Measurements from ENCODE around the gene PHC2. TPM values are rescaled to one million over a fixed set of nuclear protein-coding genes. Genes with fewer than 3 reads are reported as not detected.
A peak's percentile ranks its signal among the peaks of the same experiment; 100 is the strongest.

The PHC2 gene
- total RNA-seq, 1 donor from 2014 or later: 36.1 TPM

GRCh38 chr1:33424205-33424604 lies 6.7 kb downstream of the PHC2 start:
- no peak for DNase-seq

GRCh38 chr1:33420870-33421775 lies 9.8 kb downstream of the PHC2 start:
- DNase-seq: no peak

DNA sequence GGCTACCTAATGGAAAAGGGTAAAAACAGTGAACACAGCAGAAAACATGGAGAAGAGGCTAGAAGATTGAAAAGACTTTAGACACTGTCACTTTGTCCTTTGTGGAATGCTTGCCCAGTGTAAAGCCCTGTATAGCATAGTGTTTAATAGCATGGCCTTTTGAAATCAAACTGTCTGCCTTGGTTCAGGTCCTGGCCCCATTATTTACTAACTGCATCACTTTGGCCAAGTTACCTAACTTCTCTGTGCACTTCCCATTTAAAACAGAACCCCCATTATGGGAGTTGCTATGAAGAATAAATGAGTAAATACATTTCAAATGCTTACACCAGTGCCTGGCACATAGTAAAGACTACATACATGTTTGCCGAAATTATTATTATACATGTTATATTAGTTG lies 12.1 kb downstream of the PHC2 start:
- DNase-seq: no peak

GRCh38 chr1:33414879-33415278 lies 16.0 kb downstream of the PHC2 start:
- no peak for DNase-seq

- peak; percentile 84 for DNase-seq
Measured at GRCh38 chr1:33410091-33410701, 20.7 kb downstream of the PHC2 start.

DNA sequence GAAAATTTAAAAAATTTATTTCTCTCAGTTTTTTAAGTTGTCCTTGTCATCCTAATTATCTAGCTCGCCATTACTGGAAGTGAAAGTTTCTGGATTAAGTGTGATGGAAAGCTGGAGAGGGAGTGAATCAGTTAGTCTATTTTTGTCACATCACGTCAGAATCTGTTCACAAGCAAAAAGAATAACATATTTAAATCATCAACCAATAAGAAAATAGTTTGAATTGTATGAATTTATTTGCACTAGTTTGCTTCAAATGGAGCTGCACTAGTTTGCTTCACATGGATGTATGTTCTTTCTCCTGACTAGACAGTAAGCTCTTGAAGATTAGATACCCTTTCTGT lies 22.8 kb downstream of the PHC2 start:
- peak; percentile 53 for DNase-seq

- no peak for DNase-seq
Measured at GRCh38 chr1:33407352-33408092, 23.4 kb downstream of the PHC2 start.

GRCh38 chr1:33402206-33402605 lies 28.7 kb downstream of the PHC2 start:
- DNase-seq: no peak

DNA sequence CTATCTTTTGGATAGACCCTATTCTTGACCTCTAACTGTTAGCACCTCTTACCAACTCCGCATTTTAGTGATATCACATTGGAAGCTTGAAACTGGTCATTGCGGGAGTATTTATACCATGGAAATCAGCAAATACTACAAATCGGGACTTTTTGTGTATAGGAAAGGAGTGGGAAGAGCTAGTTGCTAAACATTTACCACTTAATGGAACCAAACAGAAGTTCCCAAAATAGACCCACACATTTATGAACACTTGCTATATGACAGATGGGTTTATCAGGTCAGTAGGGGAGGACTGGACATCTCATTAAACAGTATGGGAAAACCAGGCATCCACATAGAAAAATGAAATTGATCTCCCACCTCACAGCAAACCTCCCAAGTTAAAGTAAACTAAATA lies 29.4 kb downstream of the PHC2 start:
- no peak for DNase-seq

DNA sequence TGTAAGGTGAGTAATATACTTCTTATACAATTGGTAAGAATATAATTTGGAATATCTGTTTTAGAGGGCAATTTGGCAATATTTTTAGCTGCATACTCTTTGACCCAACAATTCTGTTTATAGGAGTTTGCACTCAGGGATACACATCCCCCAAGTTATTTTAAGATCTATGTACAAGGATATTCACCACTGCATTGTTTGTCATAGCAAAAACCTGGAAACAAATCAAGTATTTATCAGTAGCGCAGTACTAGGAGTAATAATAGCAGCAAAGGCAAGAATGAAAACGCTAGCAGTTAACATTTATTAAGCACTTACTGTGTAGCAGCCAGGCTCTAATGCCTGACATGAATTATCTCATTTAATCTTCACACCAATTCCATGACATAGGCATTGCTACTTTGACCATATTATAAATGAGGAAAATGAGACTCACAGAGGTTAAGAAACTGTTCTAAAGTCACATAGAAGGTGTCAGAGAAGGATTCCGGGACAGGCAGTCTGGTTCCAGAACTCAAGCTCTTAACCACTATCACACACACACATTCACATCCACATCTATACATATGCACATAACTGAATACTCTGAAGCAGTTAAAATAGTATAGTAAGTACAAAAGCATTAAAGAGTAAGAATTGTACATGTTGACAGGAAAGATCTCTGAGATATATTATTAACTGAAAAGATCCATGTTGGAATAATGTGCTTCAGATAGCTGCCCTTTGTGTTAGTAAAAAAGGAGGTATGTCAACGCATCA lies 30.6 kb downstream of the PHC2 start:
- no peak for DNase-seq

DNA sequence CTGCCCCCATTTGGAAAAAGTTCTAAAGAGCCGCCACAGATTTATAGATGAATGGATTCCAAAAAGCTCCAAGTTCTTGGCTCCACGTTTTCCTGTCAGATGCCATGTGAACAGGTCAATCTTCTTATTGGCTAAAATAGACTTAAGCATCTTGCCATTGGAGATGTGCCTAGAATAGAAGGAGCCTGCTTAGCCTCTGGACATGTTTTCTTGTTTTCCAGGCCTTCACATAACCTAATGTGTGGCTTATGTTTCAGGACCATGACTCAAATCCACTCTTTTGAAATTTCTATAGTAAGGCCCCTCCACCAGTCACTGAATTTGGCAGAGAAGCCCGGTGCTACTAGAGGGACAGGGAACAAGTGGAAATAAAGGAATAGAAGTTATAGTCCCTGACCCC lies 31.5 kb downstream of the PHC2 start:
- no peak for DNase-seq

DNA sequence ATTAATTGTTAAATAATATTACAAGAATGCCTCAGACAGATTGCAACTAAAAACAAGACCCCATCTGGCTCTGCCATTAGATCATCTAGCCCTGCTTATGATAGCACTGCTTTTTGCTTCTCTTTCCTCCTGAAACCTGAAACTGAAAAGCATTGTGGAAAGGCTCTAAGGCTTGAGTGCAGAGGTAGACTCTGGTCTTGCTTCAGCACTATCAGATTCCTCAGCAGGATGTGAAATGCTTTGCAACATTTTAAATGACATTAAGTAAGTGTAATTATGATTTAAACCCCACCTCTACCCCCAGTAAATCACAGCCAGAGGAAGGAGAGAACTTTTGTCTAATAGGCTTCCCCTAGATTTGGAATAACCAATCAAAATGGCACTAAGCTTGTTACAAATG lies 32.9 kb downstream of the PHC2 start:
- DNase-seq: no peak

DNA sequence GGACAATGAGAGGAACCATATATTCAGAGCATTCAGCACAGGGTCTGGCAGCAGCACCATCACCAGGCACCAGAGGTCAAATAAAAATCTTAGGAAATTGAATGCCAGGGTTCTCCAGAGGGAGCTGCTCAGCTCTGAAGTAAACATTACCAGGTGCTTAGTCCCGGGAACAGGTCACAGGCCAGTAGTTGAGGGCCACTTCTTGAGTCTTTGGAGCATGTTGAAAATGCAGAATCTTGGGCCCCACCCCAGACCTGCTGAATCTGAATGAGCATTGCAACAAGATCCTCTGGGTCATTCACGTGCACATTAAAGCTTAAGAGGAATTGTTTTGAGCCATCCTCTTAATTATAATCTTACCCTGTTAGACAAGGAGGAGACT lies 33.8 kb downstream of the PHC2 start:
- no peak for DNase-seq

DNA sequence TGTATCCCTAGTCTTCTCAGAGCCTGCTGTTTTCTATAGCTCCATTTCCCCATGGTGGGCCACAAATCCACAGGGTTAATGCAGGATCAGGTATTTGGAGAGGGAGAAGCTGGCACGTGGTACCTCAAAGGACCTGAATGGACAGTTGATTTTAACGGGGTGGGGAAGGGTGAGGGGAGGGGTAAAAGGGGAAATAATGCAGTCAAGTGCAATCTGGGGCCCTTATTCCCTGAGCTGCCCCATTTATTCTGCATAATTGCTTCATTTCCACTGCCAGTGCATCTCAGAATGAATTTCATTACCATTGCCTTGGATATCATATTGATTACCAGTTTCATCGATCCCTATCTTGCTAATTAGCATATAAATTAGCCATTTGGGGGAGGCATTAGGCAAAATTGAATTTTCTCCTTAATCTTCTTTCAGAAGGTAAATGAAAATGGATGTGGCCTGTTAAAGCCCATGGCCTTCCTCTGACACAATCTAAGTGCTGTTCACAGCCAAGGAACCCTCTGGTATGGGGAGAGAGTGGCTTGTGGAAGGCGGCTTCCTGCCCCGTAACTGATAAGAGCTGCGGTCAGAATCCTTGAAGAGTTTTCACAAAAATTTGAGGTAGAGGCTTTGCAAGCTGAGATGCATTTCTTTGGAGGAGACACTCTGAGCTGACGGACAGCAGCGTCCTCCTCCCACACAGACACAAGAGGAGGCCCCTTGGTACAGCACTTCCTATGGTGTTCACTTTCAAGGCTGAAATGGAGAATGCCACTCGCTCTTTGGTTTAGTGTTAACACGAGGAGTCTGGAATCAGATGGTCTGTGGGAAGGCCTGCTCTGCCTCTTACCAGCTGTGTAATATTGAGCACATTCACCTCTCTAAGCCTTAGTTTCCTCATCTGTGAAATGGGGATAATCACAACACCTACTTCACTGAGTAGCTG lies 34.4 kb downstream of the PHC2 start:
- DNase-seq: no peak

- DNase-seq: peak; percentile 19
Measured at GRCh38 chr1:33394770-33395169, 36.1 kb downstream of the PHC2 start.

DNA sequence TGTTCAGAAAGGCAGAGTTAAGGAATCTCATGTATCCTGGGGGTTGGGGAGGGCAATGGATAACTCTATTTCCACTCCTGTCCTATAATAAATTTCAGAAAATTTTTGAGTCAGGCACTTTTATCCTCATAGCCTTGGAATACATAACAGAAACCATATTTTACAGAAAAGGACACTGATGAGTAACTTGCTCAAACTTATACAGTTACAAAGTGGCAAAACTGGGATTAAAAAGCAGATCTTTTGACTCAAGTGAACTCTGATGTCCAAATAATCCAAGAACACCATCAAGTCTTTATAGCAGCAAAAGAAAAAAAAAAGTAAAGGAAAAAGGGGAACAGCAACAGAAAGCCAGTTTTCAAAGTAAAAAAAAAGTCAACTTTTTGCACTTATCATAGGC lies 36.9 kb downstream of the PHC2 start:
- DNase-seq: no peak

DNA sequence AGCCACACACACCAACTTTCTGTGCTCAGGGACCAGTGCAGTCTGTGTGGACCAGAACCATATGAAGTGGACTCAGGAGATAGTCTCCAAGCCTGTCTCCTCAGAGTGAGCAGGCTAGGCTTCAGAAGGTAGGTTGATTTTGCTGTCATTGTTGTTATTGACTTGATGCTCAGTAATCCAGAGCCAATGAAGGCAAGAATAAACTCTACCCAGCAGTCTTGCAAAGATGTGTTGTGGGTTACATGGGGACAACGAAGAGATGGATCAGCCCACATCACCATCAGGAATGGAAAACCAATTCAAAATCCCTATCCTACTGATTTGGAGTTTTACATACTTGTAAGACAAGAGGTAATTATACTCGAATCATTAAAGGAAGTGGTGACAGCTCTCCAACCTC lies 37.4 kb downstream of the PHC2 start:
- DNase-seq: no peak

- DNase-seq: no peak
Measured at GRCh38 chr1:33392639-33393038, 38.3 kb downstream of the PHC2 start.

GRCh38 chr1:33392206-33392605 lies 38.7 kb downstream of the PHC2 start:
- DNase-seq: no peak

GRCh38 chr1:33391343-33392078 lies 39.4 kb downstream of the PHC2 start:
- no peak for DNase-seq

DNA sequence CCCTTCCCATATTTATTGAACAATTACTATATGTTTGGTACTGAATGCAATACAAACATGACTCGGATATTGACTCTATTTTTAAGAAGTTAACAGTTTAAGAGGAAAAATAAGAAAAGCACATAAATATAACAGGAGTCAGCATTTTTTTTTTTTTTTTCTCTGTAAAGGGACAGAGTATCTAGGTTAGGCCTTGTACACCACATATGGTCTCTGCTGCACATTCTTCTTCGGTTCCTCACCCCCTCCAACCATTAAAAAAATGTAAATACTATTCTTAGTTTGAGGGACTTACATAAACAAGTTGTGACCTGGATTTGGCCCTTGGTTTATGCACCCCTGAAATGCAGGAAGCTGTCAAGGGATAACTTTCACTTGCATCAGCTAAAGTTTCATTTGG lies 40.4 kb downstream of the PHC2 start:
- DNase-seq: no peak

Data from skin of body (tissue), 2 donors.